ENCODE results near the gene RASEF. TPM values are rescaled to one million over a fixed set of nuclear protein-coding genes. Genes with fewer than 3 reads are reported as not detected.

RASEF gene
- total and polyA plus RNA-seq, 2 donors (not counting 3 experiments of a cell fraction or from before 2014, with no cell fraction given), result 0.11 TPM; not detected in 1

DNA sequence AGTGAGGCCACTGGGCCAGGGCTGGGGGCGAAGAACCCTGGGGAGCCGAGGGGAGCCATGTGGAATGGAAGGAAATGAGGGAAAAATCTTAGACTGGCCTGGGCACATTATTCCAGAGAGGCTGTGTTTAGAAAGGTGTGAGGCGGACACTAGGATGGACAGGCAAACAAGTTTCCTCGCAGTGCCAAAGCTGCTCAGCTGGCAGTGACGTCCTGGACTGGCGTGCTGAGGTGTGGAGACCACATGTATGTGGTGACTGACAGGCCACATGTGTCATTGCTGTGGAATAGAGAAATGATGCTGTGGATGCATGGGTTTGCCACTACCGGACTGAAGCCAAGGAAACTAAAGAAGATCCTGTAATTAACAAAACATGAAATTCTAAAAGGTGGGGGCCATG is 42.6 kb downstream of the RASEF start:
- CTCF ChIA-PET, result no interaction called here
- no peak overlapping the region for H2AFZ ChIP-seq (ENCODE audit: low read depth, low read length)
- FAIRE-seq (no peak), DNase-seq (ENCODE audit: low read depth, low spot score) (no peak)
- H3K9me1 ChIP-seq (replicated peaks; ENCODE audit: control insufficient read depth, extremely low read depth, insufficient read depth, low read length), result no peaks in the 10 kb centered on the region
- no TSS peak for BruUV-seq (replicated peaks)
- H4K20me1 ChIP-seq (replicated peaks; ENCODE audit: control insufficient read depth, extremely low read depth, insufficient read depth, low read length), result no peaks in the 10 kb centered on the region
- intact Hi-C loops (cut with micrococcal nuclease), result no loop called here
- no peaks in the 10 kb centered on the region for H3K9me3 ChIP-seq (replicated peaks; ENCODE audit: control insufficient read depth, insufficient read depth, low read length)
- H3K4me1 ChIP-seq (ENCODE audit: control insufficient read depth, extremely low read depth, insufficient read depth, low read length), result no peaks in the 10 kb centered on the region
- H3K9ac ChIP-seq (replicated peaks; ENCODE audit: extremely low read depth, insufficient read depth, low read length), result no peak overlapping the region
- no peak overlapping the region for H3K4me2 ChIP-seq (ENCODE audit: insufficient read depth, low read length)
- TF ChIP-seq JUN (IDR thresholded peaks at IDR 0.05; ENCODE audit: borderline replicate concordance, insufficient read depth, insufficient read length, low read depth), result no peak
- TF ChIP-seq FOS (IDR thresholded peaks at IDR 0.05; ENCODE audit: borderline replicate concordance, insufficient read depth, low read length), result no peak
- TF ChIP-seq POLR2A (IDR thresholded peaks at IDR 0.05; ENCODE audit: low read depth, low read length), result no peak
- TF ChIP-seq EZH2 (IDR thresholded peaks at IDR 0.05; ENCODE audit: borderline replicate concordance, low read depth, low read length, severe bottlenecking), result no peak
- no peak overlapping the region for H3K27ac ChIP-seq (ENCODE audit: insufficient read depth, low read depth, low read length)
- no peaks in the 10 kb centered on the region for H3K27me3 ChIP-seq (ENCODE audit: control insufficient read depth in 2 of 2, insufficient read depth in 2 of 2, low read length in 2 of 2)
- dilution Hi-C loops (cut with MboI; ENCODE audit: extremely low pct_ligation_motif_present, low sequenced_read_pairs), result no loop called here
- no peaks in the 10 kb centered on the region for H3K36me3 ChIP-seq (ENCODE audit: control insufficient read depth in 2 of 2, extremely low read depth in 1 of 2, insufficient read depth in 2 of 2, low read length in 2 of 2)
- POLR2A ChIA-PET, result no interaction called here
- no peaks in the 10 kb centered on the region for H3K79me2 ChIP-seq (ENCODE audit: control insufficient read depth, insufficient read depth, low read length)
- H3K4me3 ChIP-seq (replicated peaks in 1 of 3; ENCODE audit: insufficient read depth in 1 of 3, low read depth in 1 of 3, low read length in 3 of 3), result no peak overlapping the region

DNA sequence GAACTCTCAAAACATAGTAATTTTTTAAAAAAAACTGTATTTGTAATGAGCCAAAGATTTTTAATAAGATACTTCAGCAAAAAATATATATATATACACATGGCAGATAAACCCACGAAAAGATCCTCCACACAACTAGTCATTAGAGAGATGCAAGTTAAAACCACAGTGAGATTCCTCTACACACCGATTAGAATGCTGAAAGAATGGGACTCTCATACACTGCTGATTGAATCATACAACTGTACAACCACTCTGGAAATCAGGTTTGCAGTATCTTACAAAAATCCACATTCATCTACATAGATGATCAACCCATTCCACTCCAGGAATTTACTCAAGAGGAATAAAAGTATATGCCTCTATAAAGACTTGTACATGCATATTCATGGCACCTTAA is 43.7 kb downstream of the RASEF start:
- ChIA-PET POLR2A (no interaction called here), CTCF (no interaction called here)
- no peaks in the 10 kb centered on the region for H4K20me1 ChIP-seq (replicated peaks; ENCODE audit: control insufficient read depth, extremely low read depth, insufficient read depth, low read length)
- H3K4me3 ChIP-seq (replicated peaks in 1 of 3; ENCODE audit: insufficient read depth in 1 of 3, low read depth in 1 of 3, low read length in 3 of 3), result no peak overlapping the region
- no peak overlapping the region for H3K27ac ChIP-seq (ENCODE audit: insufficient read depth, low read depth, low read length)
- H3K79me2 ChIP-seq (ENCODE audit: control insufficient read depth, insufficient read depth, low read length), result no peaks in the 10 kb centered on the region
- no peaks in the 10 kb centered on the region for H3K4me1 ChIP-seq (ENCODE audit: control insufficient read depth, extremely low read depth, insufficient read depth, low read length)
- H3K9me3 ChIP-seq (replicated peaks; ENCODE audit: control insufficient read depth, insufficient read depth, low read length), result no peaks in the 10 kb centered on the region
- H3K36me3 ChIP-seq (ENCODE audit: control insufficient read depth in 2 of 2, extremely low read depth in 1 of 2, insufficient read depth in 2 of 2, low read length in 2 of 2), result no peaks in the 10 kb centered on the region
- dilution Hi-C loops (cut with MboI; ENCODE audit: extremely low pct_ligation_motif_present, low sequenced_read_pairs), result no loop called here
- no peaks in the 10 kb centered on the region for H3K27me3 ChIP-seq (ENCODE audit: control insufficient read depth in 2 of 2, insufficient read depth in 2 of 2, low read length in 2 of 2)
- no peak overlapping the region for H2AFZ ChIP-seq (ENCODE audit: low read depth, low read length)
- intact Hi-C loops (cut with micrococcal nuclease), result no loop called here
- H3K9ac ChIP-seq (replicated peaks; ENCODE audit: extremely low read depth, insufficient read depth, low read length), result no peak overlapping the region
- no peak overlapping the region for H3K4me2 ChIP-seq (ENCODE audit: insufficient read depth, low read length)
- no peaks in the 10 kb centered on the region for H3K9me1 ChIP-seq (replicated peaks; ENCODE audit: control insufficient read depth, extremely low read depth, insufficient read depth, low read length)
- FAIRE-seq, result no peak
- no TSS peak for BruUV-seq (replicated peaks)
- DNase-seq (ENCODE audit: low read depth, low spot score), result no peak
- TF ChIP-seq JUN (IDR thresholded peaks at IDR 0.05; ENCODE audit: borderline replicate concordance, insufficient read depth, insufficient read length, low read depth), result no peak
